Sciatic nerve (tissue), 1 donor: ENCODE data around the gene ALG1L2. TPM values are rescaled to one million over a fixed set of nuclear protein-coding genes. Genes with fewer than 3 reads are reported as not detected.

ENCODE experiments used
- total RNA-seq: library from RNA; stranded (reverse); fragmentation: NEBNext Ultra II Directional; extraction: Animal tissue kit (Norgen Biotek cat#: 25700); gene quantifications from one replicate; pipeline ENCODE4 v1.2.1, GENCODE V29; 2021
- donor health status: DM: no; HTN: no; CAD: no.

Gene ALG1L2
- total RNA-seq, 1 donor from 2014 or later: 1.1 TPM

Other genes with a start within 250 kb of the ALG1L2 start
- 56.1 TPM for gene TMCC1, start 188.1 kb upstream of the ALG1L2 start, total RNA-seq
- gene TRH, start 107.1 kb upstream of the ALG1L2 start, total RNA-seq: not detected